ENCODE measurements around the gene TLCD1.

Gene TLCD1

GRCh38 chr17:28686296-28686695 is 39.7 kb downstream of the TLCD1 start:
- DNase-seq (ENCODE audit: low spot score) = no peak

- no peak for DNase-seq (ENCODE audit: low spot score)
Measured at GRCh38 chr17:28685366-28685765, 40.7 kb downstream of the TLCD1 start.

- no peak for DNase-seq (ENCODE audit: low spot score)
Measured at GRCh38 chr17:28684963-28685362, 41.1 kb downstream of the TLCD1 start.

GRCh38 chr17:28682655-28683054 is 43.4 kb downstream of the TLCD1 start:
- no peak for DNase-seq (ENCODE audit: low spot score)

- no peak for DNase-seq (ENCODE audit: low spot score)
Measured at GRCh38 chr17:28675980-28676379, 50.1 kb downstream of the TLCD1 start.

GRCh38 chr17:28675490-28675889 is 50.5 kb downstream of the TLCD1 start:
- no peak for DNase-seq (ENCODE audit: low spot score)

All from ecto neural progenitor cell (in vitro differentiated cells).